ENCODE measurements around the gene IFIT2.
"Not testable (repeated sequence)": the region's sequence is repeated elsewhere in the genome, so short reads cannot be mapped to it uniquely, and the experiment has no call there.

The IFIT2 gene

GRCh38 chr10:89308736-89309135 lies 6.9 kb downstream of the IFIT2 start:
- DNase-seq = no peak

DNA sequence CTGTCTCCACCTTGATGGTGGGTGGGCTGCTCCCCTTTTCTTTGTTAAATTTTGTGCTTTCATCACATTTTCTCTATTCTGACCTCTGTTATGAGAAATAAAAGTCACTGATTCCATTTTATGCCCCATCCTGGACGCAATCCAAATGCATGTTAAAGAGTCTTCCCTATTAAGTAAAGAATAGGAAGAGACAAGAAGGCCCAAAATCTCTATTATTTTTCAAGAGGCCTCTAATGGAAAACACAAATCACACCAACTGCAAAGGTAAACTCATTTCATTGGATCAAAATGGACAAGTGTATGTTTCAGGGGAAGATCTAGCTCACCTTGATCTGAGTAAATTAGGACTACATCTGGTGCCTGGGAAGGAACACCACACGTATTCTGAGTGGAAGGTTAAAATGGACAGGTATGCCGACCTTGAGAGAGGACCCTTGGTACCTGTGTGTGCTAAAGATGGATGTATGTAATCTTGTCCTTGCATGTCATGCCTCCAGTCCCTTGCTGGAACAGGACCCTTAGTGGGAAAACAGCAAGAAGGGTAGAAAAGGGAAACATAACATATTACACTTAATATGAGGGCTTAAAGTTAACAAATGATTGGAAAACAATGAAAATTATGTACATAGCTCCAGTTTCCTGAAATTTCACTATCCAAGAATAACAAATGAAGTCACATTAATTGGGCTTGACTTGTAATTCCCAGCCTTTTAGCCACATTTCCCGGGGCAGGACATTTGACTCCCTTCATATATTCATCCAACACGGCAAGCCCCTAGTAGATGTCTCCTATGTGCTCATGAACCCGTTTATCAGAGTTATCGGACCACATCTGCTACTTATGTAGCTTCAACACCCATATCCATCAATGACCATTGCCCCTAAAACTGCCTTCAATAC lies 7.6 kb downstream of the IFIT2 start:
- no peak for DNase-seq

DNA sequence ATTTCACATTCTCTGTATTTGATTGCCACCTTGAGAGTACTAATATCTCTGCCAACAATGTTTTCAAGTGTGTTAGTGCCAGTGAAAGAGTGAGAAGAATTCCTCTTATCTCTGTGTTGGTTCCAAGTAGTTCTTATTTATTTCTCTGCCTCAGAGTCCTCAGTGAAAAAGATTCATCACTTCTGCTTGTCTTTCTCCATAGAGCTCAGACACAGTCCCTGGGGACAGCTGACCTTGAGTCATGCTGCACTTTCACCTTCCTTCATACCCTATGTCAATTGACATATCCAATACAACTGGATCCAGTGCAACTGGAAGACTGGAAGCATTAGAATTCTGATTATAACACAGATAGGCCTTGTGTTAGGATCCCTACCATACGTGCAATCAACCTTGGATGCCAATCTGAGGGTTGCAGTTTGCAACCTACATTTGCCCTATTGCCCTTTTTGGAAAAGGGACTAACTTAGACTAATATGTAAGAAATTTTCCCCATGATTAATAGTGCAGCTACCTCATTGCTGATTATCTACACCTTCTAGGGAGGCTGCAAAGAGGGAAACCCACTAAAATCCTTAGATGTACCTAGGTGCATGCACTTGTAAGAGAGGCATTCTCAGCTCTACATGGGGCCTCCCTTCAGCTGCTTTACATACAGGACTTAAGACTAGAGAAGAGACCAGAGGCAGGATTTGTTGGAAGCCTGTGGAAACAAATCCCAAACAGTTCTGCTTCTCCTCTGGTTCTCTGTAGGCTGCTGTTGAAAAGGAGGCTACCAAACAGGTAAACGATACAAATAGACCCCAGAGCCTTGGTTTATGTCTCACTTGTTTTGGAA lies 8.4 kb downstream of the IFIT2 start:
- DNase-seq = no peak

DNA sequence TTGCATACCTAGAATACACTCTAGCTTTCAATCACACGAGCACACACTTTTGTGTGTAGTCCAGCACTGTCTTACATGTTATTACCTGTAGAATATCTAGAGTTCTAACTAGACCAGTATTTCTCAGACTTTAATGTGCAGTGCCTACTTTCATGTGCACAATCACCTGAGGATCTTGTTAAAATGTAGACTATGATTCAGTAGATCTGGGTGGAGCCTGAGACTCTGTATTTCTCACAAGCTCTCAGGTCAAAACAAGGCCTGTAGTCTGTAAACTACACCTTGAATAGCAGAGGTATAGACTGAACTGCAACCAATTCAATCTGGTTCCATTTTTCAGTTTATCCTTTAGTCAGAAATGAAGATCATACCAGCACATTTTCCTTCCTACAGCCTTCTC lies 11.1 kb downstream of the IFIT2 start:
- no peak for DNase-seq

- no peak for DNase-seq
These were observed 12.8 kb downstream of the IFIT2 start for GRCh38 chr10:89314676-89315075.

DNA sequence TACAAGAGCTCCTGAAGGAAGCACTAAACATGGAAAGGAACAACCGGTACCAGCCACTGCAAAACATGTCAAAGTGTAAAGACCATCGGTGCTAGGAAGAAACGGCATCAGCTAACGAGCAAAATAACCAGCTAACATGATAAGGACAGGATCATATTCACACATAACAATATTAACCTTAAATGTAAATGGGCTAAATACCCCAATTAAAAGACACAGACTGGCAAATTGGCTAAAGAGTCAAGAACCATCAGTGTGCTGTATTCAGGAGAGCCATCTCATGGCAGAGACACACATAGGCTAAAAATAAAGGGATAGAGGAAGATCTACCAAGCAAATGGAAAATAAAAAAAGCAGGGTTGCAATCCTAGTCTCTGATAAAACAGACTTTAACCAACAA lies 16.2 kb downstream of the IFIT2 start:
- DNase-seq = not testable (repeated sequence)

GRCh38 chr10:89325081-89325480 lies 23.2 kb downstream of the IFIT2 start:
- not testable (repeated sequence) for DNase-seq

GRCh38 chr10:89325856-89326255 lies 24.0 kb downstream of the IFIT2 start:
- DNase-seq = not testable (repeated sequence)

GRCh38 chr10:89327803-89328441 lies 26.1 kb downstream of the IFIT2 start, which contains the start of gene IFIT3:
Gene IFIT3 (plus strand): TSS chr10:89327997. CDS start chr10:89328074, 77 bp downstream.
- peak in 1 of 2 experiments; percentile 61 for DNase-seq

DNA sequence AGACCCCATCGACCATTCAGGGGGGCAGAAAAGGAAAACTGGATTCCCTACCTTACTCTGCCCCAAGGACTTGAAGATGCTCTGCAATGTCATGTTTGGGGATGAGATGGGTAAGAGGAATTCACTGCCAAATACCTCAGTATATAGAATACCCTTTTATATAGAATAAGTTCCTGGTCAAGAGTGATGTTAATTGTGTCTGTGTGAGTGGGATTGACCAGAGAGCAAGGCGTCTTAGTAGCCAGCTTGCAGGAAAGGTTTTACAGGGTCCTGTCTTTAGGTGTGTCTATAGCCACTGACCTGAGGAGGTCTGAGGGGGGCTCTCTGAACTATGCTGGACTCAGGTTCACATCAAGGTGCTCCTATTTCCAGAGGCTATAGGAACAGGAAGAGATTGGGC lies 27.3 kb downstream of the IFIT2 start:
- no peak for DNase-seq

DNA sequence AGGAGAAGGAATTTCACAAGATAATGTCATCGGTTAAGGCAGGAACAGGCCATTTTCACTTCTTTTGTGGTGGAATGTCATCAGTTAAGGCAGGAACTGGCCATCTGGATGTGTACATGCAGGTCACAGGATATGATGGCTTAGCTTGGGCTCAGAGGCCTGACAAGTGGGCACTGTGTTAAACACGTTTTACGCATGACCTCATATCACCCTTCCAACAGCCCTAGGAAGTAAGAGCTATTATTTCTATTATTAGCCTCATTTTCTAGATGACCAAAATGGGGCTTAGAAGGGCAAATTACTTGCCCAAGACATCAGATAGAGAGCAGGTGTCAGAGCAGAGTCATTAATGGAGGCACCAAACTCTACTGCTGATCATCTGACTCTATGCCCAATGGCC lies 28.2 kb downstream of the IFIT2 start:
- not testable (repeated sequence) for DNase-seq

GRCh38 chr10:89330537-89331212 lies 28.8 kb downstream of the IFIT2 start:
- DNase-seq = no peak

GRCh38 chr10:89331487-89332122 lies 29.8 kb downstream of the IFIT2 start:
- not testable (repeated sequence) for DNase-seq

DNA sequence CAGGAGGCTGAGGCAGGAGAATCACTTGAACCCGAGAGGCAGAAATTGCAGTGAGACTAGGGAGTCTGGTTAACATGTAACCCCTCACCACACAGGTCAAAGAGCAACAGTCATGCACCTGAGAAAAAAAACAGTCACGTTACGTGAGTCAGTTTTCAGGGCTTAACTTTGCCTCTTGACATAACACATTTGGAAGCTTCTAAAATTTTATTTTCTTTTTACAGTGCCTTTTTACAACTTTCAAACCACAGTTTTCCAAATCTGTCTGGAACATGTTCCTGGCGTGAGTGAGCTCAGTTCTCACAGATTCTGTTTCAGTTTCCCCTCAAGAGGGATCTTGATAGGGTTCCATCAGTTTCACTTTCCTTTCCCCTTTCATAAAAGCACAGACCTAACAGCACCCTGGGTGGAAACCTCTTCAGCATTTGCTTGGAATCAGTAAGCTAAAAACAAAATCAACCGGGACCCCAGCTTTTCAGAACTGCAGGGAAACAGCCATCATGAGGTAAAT lies 30.3 kb downstream of the IFIT2 start:
- no peak for DNase-seq

GRCh38 chr10:89335226-89335625 lies 33.4 kb downstream of the IFIT2 start:
- no peak for DNase-seq

GRCh38 chr10:89336241-89336640 lies 34.4 kb downstream of the IFIT2 start:
- DNase-seq = no peak

GRCh38 chr10:89337484-89337883 lies 35.6 kb downstream of the IFIT2 start:
- no peak for DNase-seq

- no peak for DNase-seq
These were observed 36.9 kb downstream of the IFIT2 start for GRCh38 chr10:89338713-89339112.

DNA sequence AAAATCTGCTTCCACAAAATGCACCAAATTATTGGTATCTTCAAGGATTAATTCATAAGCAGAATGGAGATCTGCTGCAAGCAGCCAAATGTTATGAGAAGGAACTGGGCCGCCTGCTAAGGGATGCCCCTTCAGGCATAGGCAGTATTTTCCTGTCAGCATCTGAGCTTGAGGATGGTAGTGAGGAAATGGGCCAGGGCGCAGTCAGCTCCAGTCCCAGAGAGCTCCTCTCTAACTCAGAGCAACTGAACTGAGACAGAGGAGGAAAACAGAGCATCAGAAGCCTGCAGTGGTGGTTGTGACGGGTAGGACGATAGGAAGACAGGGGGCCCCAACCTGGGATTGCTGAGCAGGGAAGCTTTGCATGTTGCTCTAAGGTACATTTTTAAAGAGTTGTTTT lies 38.0 kb downstream of the IFIT2 start:
- DNase-seq = no peak

DNA sequence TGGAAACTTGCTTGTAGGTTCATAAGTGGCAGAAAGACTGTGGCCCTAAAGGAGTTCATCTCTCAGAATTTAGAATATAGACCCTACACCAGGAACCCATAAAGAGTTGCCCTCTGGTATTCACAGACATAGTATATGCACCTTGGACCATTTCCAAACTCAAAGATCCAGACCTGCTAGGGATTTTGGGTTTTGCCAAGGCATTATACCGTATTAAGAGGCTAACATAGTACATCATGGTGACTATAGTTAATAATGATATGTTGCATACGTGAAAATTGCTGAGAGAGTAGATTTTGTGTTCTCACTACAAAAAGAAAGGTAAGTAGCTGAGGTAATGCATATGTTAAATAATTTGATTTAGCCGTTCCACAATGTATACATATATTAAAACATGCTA lies 39.8 kb downstream of the IFIT2 start:
- DNase-seq = no peak

- peak; percentile 94 to 95 for DNase-seq
These were observed 40.5 kb downstream of the IFIT2 start for GRCh38 chr10:89342206-89342958.
